ENCODE data around the gene SDK1.

The SDK1 gene

GRCh38 chr7:3370068-3370830 is 69.2 kb downstream of the SDK1 start:
- no peak for TF ChIP-seq CTCF (IDR thresholded peaks at IDR 0.05; ENCODE audit: extremely low read depth, insufficient read depth, missing control alignments)
- in situ Hi-C loops (cut with MboI; ENCODE audit: low pct_unique_long_range_greater_than_20kb, low sequenced_read_pairs, unreplicated experiment), result no loop called here

GRCh38 chr7:3370921-3371320 is 69.9 kb downstream of the SDK1 start:
- in situ Hi-C loops (cut with MboI; ENCODE audit: low pct_unique_long_range_greater_than_20kb, low sequenced_read_pairs, unreplicated experiment), result no loop called here
- DNase-seq (ENCODE audit: low spot score), result no peak
- no peak for TF ChIP-seq CTCF (IDR thresholded peaks at IDR 0.05; ENCODE audit: extremely low read depth, insufficient read depth, missing control alignments)

More at GRCh38 chr7:3370068-3370830, 69.2 kb downstream of the SDK1 start:
- DNase-seq (ENCODE audit: low spot score), result no peak

- TF ChIP-seq CTCF (IDR thresholded peaks at IDR 0.05; ENCODE audit: extremely low read depth, insufficient read depth, missing control alignments), result no peak
- DNase-seq (ENCODE audit: low spot score), result no peak
- in situ Hi-C loops (cut with MboI; ENCODE audit: low pct_unique_long_range_greater_than_20kb, low sequenced_read_pairs, unreplicated experiment), result no loop called here
Measured at GRCh38 chr7:3371601-3372000, 70.5 kb downstream of the SDK1 start.

- TF ChIP-seq CTCF (IDR thresholded peaks at IDR 0.05; ENCODE audit: extremely low read depth, insufficient read depth, missing control alignments), result no peak
- in situ Hi-C loops (cut with MboI; ENCODE audit: low pct_unique_long_range_greater_than_20kb, low sequenced_read_pairs, unreplicated experiment), result no loop called here
- DNase-seq (ENCODE audit: low spot score), result no peak
Measured at GRCh38 chr7:3374239-3374638, 73.2 kb downstream of the SDK1 start.

GRCh38 chr7:3378390-3379150 is 77.5 kb downstream of the SDK1 start:
- TF ChIP-seq CTCF (IDR thresholded peaks at IDR 0.05; ENCODE audit: extremely low read depth, insufficient read depth, missing control alignments), result no peak
- in situ Hi-C loops (cut with MboI; ENCODE audit: low pct_unique_long_range_greater_than_20kb, low sequenced_read_pairs, unreplicated experiment), result no loop called here

GRCh38 chr7:3380034-3380433 is 79.0 kb downstream of the SDK1 start:
- in situ Hi-C loops (cut with MboI; ENCODE audit: low pct_unique_long_range_greater_than_20kb, low sequenced_read_pairs, unreplicated experiment), result no loop called here

More at GRCh38 chr7:3378390-3379150, 77.5 kb downstream of the SDK1 start:
- no peak for DNase-seq (ENCODE audit: low spot score)

More at GRCh38 chr7:3380034-3380433, 79.0 kb downstream of the SDK1 start:
- DNase-seq (ENCODE audit: low spot score), result no peak
- TF ChIP-seq CTCF (IDR thresholded peaks at IDR 0.05; ENCODE audit: extremely low read depth, insufficient read depth, missing control alignments), result no peak
